MM.1S (cell line): ENCODE measurements around the gene GRIK2.

ENCODE experiments used
- DNase-seq: peaks from one replicate; pipeline ENCODE4 v3.0.0-alpha.2; 2015
- H2AFZ ChIP-seq: fragments of 300-600 bp; sonication (generic); 2 replicates; pipeline ENCODE4 v1.6.0; 2016; ENCODE audit warnings: antibody characterized with exemption, low read length
- H3F3A ChIP-seq: fragments of 300-600 bp; sonication (generic); 2 replicates; pipeline ENCODE4 v1.6.1; 2016; ENCODE audit warnings: mild to moderate bottlenecking, antibody characterized with exemption, low read length, moderate library complexity, mixed read lengths; ENCODE audit not compliant: insufficient read depth
- H3K27ac ChIP-seq: fragments of 300-600 bp; sonication (generic); 2 replicates; pipeline ENCODE4 v1.5.1; 2016; ENCODE audit warnings: mild to moderate bottlenecking, low read length
- H3K27me3 ChIP-seq: fragments of 300-600 bp; sonication (generic); replicated peaks from 2 replicates; pipeline ENCODE4 v1.6.0; 2016; ENCODE audit warnings: low read length; ENCODE audit not compliant: insufficient read depth
- H3K36me3 ChIP-seq: fragments of 300-600 bp; sonication (generic); replicated peaks from 2 replicates; pipeline ENCODE4 v1.6.1; 2016; ENCODE audit warnings: mild to moderate bottlenecking, low read length, mixed read lengths; ENCODE audit not compliant: insufficient read depth
- H3K4me1 ChIP-seq: fragments of 300-600 bp; sonication (generic); 2 replicates; pipeline ENCODE4 v1.6.1; 2016; ENCODE audit warnings: low read length, mixed read lengths
- H3K4me2 ChIP-seq: fragments of 300-600 bp; sonication (generic); 2 replicates; pipeline ENCODE4 v1.6.0; 2016; ENCODE audit warnings: low read depth, low read length
- H3K4me3 ChIP-seq: fragments of 300-600 bp; sonication (generic); 2 replicates; pipeline ENCODE4 v1.5.1; 2016; ENCODE audit warnings: low read length, mixed read lengths
- H3K79me2 ChIP-seq: fragments of 300-600 bp; sonication (generic); 2 replicates; pipeline ENCODE4 v1.6.1; 2016; ENCODE audit warnings: mixed run types, low read length, mixed read lengths
- H3K9ac ChIP-seq: fragments of 300-600 bp; sonication (generic); 2 replicates; pipeline ENCODE4 v1.6.1; 2016; ENCODE audit warnings: low read length, mixed read lengths
- H3K9me2 ChIP-seq: fragments of 300-600 bp; sonication (generic); replicated peaks from 2 replicates; pipeline ENCODE4 v1.6.1; 2016; ENCODE audit warnings: mild to moderate bottlenecking, low read length, mixed read lengths; ENCODE audit not compliant: insufficient read depth
- H3K9me3 ChIP-seq: fragments of 300-600 bp; sonication (generic); replicated peaks from 2 replicates; pipeline ENCODE4 v1.6.1; 2016; ENCODE audit warnings: mild to moderate bottlenecking, low read length, mixed read lengths; ENCODE audit not compliant: insufficient read depth
- H4K20me1 ChIP-seq: fragments of 300-600 bp; sonication (generic); 2 replicates; pipeline ENCODE4 v1.6.1; 2016; ENCODE audit warnings: mild to moderate bottlenecking, low read length, moderate library complexity, mixed read lengths; ENCODE audit not compliant: insufficient read depth
- CTCF ChIP-seq: fragments of 300-600 bp; sonication (generic); IDR thresholded peaks from 2 replicates; pipeline ENCODE4 v1.5.1; 2016; ENCODE audit warnings: antibody characterized with exemption, low read length, mixed read lengths
- EZH2 ChIP-seq: fragments of 300-600 bp; sonication (generic); optimal IDR thresholded peaks from 2 replicates; pipeline ENCODE3; 2017; ENCODE audit warnings: low read depth, mild to moderate bottlenecking, antibody characterized with exemption, low read length, mixed read lengths
- EZH2phosphoT487 ChIP-seq: fragments of 300-600 bp; sonication (generic); IDR thresholded peaks from 2 replicates; pipeline ENCODE4 v1.6.1; 2018; ENCODE audit warnings: antibody characterized with exemption, low read length

The GRIK2 gene

GRCh38 chr6:101577091-101577490 lies 183.6 kb downstream of the GRIK2 start:
- Histone ChIP-seq H3K79me2 (no peaks in the 10 kb centered on the region), H3K9me2 (no peaks in the 10 kb centered on the region), H3K4me3 (no peak overlapping the region), H3K9ac (no peak overlapping the region), H3K27me3 (no peaks in the 10 kb centered on the region), H3K4me1 (no peaks in the 10 kb centered on the region), H3K27ac (no peak overlapping the region), H2AFZ (no peak overlapping the region), H3F3A (no peaks in the 10 kb centered on the region), H3K4me2 (no peak overlapping the region), H3K9me3 (no peaks in the 10 kb centered on the region), H3K36me3 (no peaks in the 10 kb centered on the region), H4K20me1 (no peaks in the 10 kb centered on the region)
- TF ChIP-seq EZH2: no peak
- no peak for TF ChIP-seq CTCF
- no peak for TF ChIP-seq EZH2phosphoT487
- DNase-seq: no peak

- Histone ChIP-seq H3K79me2 (no peaks in the 10 kb centered on the region), H4K20me1 (no peaks in the 10 kb centered on the region), H3K27ac (no peak overlapping the region), H3K9ac (no peak overlapping the region), H3K4me3 (no peak overlapping the region), H3K4me1 (no peaks in the 10 kb centered on the region), H2AFZ (no peak overlapping the region), H3K36me3 (no peaks in the 10 kb centered on the region), H3K9me2 (no peaks in the 10 kb centered on the region), H3K27me3 (no peaks in the 10 kb centered on the region), H3K9me3 (no peaks in the 10 kb centered on the region), H3F3A (no peaks in the 10 kb centered on the region), H3K4me2 (no peak overlapping the region)
- no peak for TF ChIP-seq EZH2phosphoT487
- no peak for TF ChIP-seq EZH2
- TF ChIP-seq CTCF: no peak
- no peak for DNase-seq
Observed at GRCh38 chr6:101578306-101578705, 184.8 kb downstream of the GRIK2 start.

GRCh38 chr6:101582792-101583191 lies 189.3 kb downstream of the GRIK2 start:
- no peaks in the 10 kb centered on the region for H3K27me3 ChIP-seq
- H2AFZ ChIP-seq: no peak overlapping the region
- no peak overlapping the region for H3K4me2 ChIP-seq
- no peaks in the 10 kb centered on the region for H3K36me3 ChIP-seq
- no peaks in the 10 kb centered on the region for H4K20me1 ChIP-seq
- no peak overlapping the region for H3K4me3 ChIP-seq
- H3K9me3 ChIP-seq: no peaks in the 10 kb centered on the region
- no peaks in the 10 kb centered on the region for H3K9me2 ChIP-seq
- TF ChIP-seq EZH2phosphoT487 (no peak), CTCF (no peak), EZH2 (no peak)
- H3K27ac ChIP-seq: no peak overlapping the region
- DNase-seq: no peak
- H3K4me1 ChIP-seq: no peaks in the 10 kb centered on the region
- no peak overlapping the region for H3K9ac ChIP-seq
- H3F3A ChIP-seq: no peaks in the 10 kb centered on the region
- no peaks in the 10 kb centered on the region for H3K79me2 ChIP-seq
